ENCODE results near the gene MDM2.

DNA sequence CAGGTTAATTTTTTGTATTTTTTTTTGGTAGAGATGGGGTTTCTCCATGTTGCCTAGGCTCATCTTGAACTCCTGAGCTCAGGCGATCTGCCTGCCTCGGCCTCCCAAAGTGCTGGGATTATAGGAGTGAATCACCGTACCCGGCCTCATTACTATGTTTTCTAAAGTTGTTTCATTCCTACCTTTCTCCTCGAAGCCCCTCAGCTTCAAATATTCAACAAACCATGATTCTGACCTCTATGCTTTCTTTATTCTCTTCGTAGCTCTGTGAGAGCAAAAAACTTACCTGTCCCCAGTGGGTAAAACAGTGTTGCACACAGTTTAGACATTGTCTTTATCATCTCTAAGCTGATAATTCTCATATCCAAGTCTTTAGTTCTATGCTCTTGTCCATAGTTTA, 26.2 kb upstream of the MDM2 start:
- TF ChIP-seq, protein P1, sequence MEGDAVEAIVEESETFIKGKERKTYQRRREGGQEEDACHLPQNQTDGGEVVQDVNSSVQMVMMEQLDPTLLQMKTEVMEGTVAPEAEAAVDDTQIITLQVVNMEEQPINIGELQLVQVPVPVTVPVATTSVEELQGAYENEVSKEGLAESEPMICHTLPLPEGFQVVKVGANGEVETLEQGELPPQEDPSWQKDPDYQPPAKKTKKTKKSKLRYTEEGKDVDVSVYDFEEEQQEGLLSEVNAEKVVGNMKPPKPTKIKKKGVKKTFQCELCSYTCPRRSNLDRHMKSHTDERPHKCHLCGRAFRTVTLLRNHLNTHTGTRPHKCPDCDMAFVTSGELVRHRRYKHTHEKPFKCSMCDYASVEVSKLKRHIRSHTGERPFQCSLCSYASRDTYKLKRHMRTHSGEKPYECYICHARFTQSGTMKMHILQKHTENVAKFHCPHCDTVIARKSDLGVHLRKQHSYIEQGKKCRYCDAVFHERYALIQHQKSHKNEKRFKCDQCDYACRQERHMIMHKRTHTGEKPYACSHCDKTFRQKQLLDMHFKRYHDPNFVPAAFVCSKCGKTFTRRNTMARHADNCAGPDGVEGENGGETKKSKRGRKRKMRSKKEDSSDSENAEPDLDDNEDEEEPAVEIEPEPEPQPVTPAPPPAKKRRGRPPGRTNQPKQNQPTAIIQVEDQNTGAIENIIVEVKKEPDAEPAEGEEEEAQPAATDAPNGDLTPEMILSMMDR (IDR thresholded peaks at IDR 0.05) = no peak
- TF ChIP-seq POLR2AphosphoS5 (IDR thresholded peaks at IDR 0.05) (no peak), POLR2A (IDR thresholded peaks at IDR 0.05) (no peak)
